ENCODE data around the gene FRY. TPM values are rescaled to one million over a fixed set of nuclear protein-coding genes. Genes with fewer than 3 reads are reported as not detected.
A peak's percentile ranks its signal among the peaks of the same experiment; 100 is the strongest.

The FRY gene
- total and polyA plus RNA-seq, 2 donors (not counting 1 experiment from before 2014, with no cell fraction given), result 2.3 to 6.3 TPM

GRCh38 chr13:31986676-31987470 lies 44.7 kb upstream of the FRY start:
- no peaks in the 10 kb centered on the region for H3K9me3 Mint-ChIP-seq (ENCODE audit: insufficient read depth)
- POLR2A ChIA-PET, result no interaction called here
- Histone ChIP-seq H3K27ac (ENCODE audit: low read length in 2 of 2) (no peak overlapping the region), H3K79me2 (ENCODE audit: control insufficient read depth, insufficient read depth, low read length) (no peaks in the 10 kb centered on the region), H3K36me3 (replicated peaks in 1 of 2; ENCODE audit: control extremely low read depth in 1 of 2, control insufficient read depth in 1 of 2, extremely low read depth in 1 of 2, insufficient read depth in 2 of 2, low read length in 1 of 2) (no peaks in the 10 kb centered on the region), H3K9ac (ENCODE audit: low read length) (no peak overlapping the region), H2AFZ (ENCODE audit: insufficient read depth, low read depth, low read length, poor library complexity, severe bottlenecking) (peak overlapping the region; percentile 54), H3K4me1 (ENCODE audit: control insufficient read depth in 2 of 2, insufficient read depth in 2 of 2, low read length in 2 of 2) (peaks cover 4 to 7% of the 10 kb centered on the region in 2 donors), H3K4me3 (ENCODE audit: control extremely low read depth in 1 of 5, extremely low read depth in 1 of 5, insufficient read depth in 1 of 5, low read depth in 2 of 5, low read length in 4 of 5) (no peak overlapping the region), H3K4me2 (replicated peaks; ENCODE audit: low read depth, low read length, poor library complexity, severe bottlenecking) (no peak overlapping the region), H3K9me3 (ENCODE audit: control extremely low read depth in 1 of 3, control insufficient read depth in 2 of 3, insufficient read depth in 1 of 3, low read length in 2 of 3) (no peaks in the 10 kb centered on the region), H4K20me1 (ENCODE audit: control insufficient read depth, insufficient read depth, low read length, poor library complexity, severe bottlenecking) (no peaks in the 10 kb centered on the region), H3K27me3 (replicated peaks in 1 of 4; ENCODE audit: control extremely low read depth in 1 of 4, control insufficient read depth in 3 of 4, insufficient read depth in 4 of 4, low read length in 3 of 4) (no peaks in the 10 kb centered on the region)
- no peaks in the 10 kb centered on the region for H3K27me3 Mint-ChIP-seq
- 79% methylated on average over 4 of the region's 5 CpGs for WGBS (ENCODE audit: insufficient coverage)
- ATAC-seq (ENCODE audit: low read depth) (no peak), DNase-seq (no peak)
- no peak for TF ChIP-seq CTCF (IDR thresholded peaks at IDR 0.05)
- CTCF ChIA-PET, result interaction anchor here (0.8 to 4.1 kb wide), 5 partner anchors 9 to 328 kb away, joined by 3 to 70 read pairs (median 5); no protein-coding TSS in a partner anchor
- H3K27ac Mint-ChIP-seq, result no peak overlapping the region
- no peak overlapping the region for H3K4me3 Mint-ChIP-seq
- H3K4me1 Mint-ChIP-seq, result peaks cover 9% of the 10 kb centered on the region
- intact Hi-C loops (cut with micrococcal nuclease), result loop anchor here (1.0 kb wide), 1 partner anchor 77 kb away; no protein-coding TSS in a partner anchor

- Mint-ChIP-seq H3K27ac (no peak overlapping the region), H3K9me3 (ENCODE audit: insufficient read depth) (no peaks in the 10 kb centered on the region), H3K27me3 (no peaks in the 10 kb centered on the region), H3K4me3 (no peak overlapping the region), H3K4me1 (peaks cover 9% of the 10 kb centered on the region)
- H4K20me1 ChIP-seq (ENCODE audit: control insufficient read depth, insufficient read depth, low read length, poor library complexity, severe bottlenecking), result no peaks in the 10 kb centered on the region
- H3K27me3 ChIP-seq (replicated peaks in 1 of 4; ENCODE audit: control extremely low read depth in 1 of 4, control insufficient read depth in 3 of 4, insufficient read depth in 4 of 4, low read length in 3 of 4), result no peaks in the 10 kb centered on the region
- ATAC-seq (ENCODE audit: low read depth) (peak; percentile 45), DNase-seq (peak; percentile 56)
- CTCF ChIA-PET, result interaction anchor here (0.8 to 4.1 kb wide), 6 partner anchors 9 to 327 kb away, joined by 3 to 70 read pairs (median 4); no protein-coding TSS in a partner anchor
- no peak overlapping the region for H3K4me2 ChIP-seq (replicated peaks; ENCODE audit: low read depth, low read length, poor library complexity, severe bottlenecking)
- TF ChIP-seq EZH2 (IDR thresholded peaks at IDR 0.05; ENCODE audit: borderline replicate concordance, insufficient read depth, low read depth, low read length, poor library complexity, severe bottlenecking) (no peak), CTCF (IDR thresholded peaks at IDR 0.05) (peak; percentile 18)
- no peaks in the 10 kb centered on the region for H3K79me2 ChIP-seq (ENCODE audit: control insufficient read depth, insufficient read depth, low read length)
- H3K9ac ChIP-seq (ENCODE audit: low read length), result no peak overlapping the region
- H3K9me3 ChIP-seq (ENCODE audit: control extremely low read depth in 1 of 3, control insufficient read depth in 2 of 3, insufficient read depth in 1 of 3, low read length in 2 of 3), result no peaks in the 10 kb centered on the region
- peak overlapping the region in 1 of 2 donors; percentile 16 for H3K27ac ChIP-seq (ENCODE audit: low read length in 2 of 2)
- H3K4me1 ChIP-seq (ENCODE audit: control insufficient read depth in 2 of 2, insufficient read depth in 2 of 2, low read length in 2 of 2), result peaks cover 4 to 7% of the 10 kb centered on the region in 2 donors
- POLR2A ChIA-PET, result interaction anchor here (0.6 kb wide), 1 partner anchor 21 kb away, joined by 4 read pairs; no protein-coding TSS in a partner anchor
- H2AFZ ChIP-seq (ENCODE audit: insufficient read depth, low read depth, low read length, poor library complexity, severe bottlenecking), result peak overlapping the region; percentile 54
- WGBS (ENCODE audit: insufficient coverage), result no CpG with 5 or more reads among the region's 2 CpGs
- intact Hi-C loops (cut with micrococcal nuclease), result loop anchor here (1.0 kb wide), 1 partner anchor 77 kb away; no protein-coding TSS in a partner anchor
- no peak overlapping the region for H3K4me3 ChIP-seq (ENCODE audit: control extremely low read depth in 1 of 5, extremely low read depth in 1 of 5, insufficient read depth in 1 of 5, low read depth in 2 of 5, low read length in 4 of 5)
- H3K36me3 ChIP-seq (replicated peaks in 1 of 2; ENCODE audit: control extremely low read depth in 1 of 2, control insufficient read depth in 1 of 2, extremely low read depth in 1 of 2, insufficient read depth in 2 of 2, low read length in 1 of 2), result no peaks in the 10 kb centered on the region
Measured at GRCh38 chr13:31987535-31988170, 43.9 kb upstream of the FRY start.

Measured in B cell (primary cell).